Stimulated activated CD8-positive, alpha-beta memory T cell treated with anti-CD3 and anti-CD28 coated beads, Interleukin-15, amount 100 ng/mL, for 1 hour (primary cell): ENCODE data around the gene HGS.

ENCODE experiments used
- DNase-seq: peaks from one replicate; pipeline ENCODE4 v3.0.0-alpha.2; 2020; ENCODE audit warnings: low read depth

Gene HGS

GRCh38 chr17:81686614-81687013, 2.8 kb downstream of the HGS start:
- no peak for DNase-seq

- no peak for DNase-seq
Measured at GRCh38 chr17:81687770-81688541, 4.1 kb downstream of the HGS start.

GRCh38 chr17:81688616-81689015, 4.8 kb downstream of the HGS start:
- DNase-seq: no peak

- no peak for DNase-seq
Measured at GRCh38 chr17:81690066-81690465, 6.3 kb downstream of the HGS start.

- DNase-seq: no peak
Measured at GRCh38 chr17:81690549-81690948, 6.7 kb downstream of the HGS start.

- no peak for DNase-seq
Measured at GRCh38 chr17:81691196-81691595, 7.4 kb downstream of the HGS start.

GRCh38 chr17:81691608-81692007, 7.8 kb downstream of the HGS start:
- no peak for DNase-seq

- DNase-seq: no peak
Measured at GRCh38 chr17:81693509-81694210, 9.8 kb downstream of the HGS start.

GRCh38 chr17:81694810-81695209, 11.0 kb downstream of the HGS start:
- no peak for DNase-seq

GRCh38 chr17:81695211-81695610, 11.4 kb downstream of the HGS start:
- DNase-seq: no peak

GRCh38 chr17:81695801-81696200, 12.0 kb downstream of the HGS start:
- no peak for DNase-seq

- no peak for DNase-seq
Measured at GRCh38 chr17:81696218-81696941, 12.6 kb downstream of the HGS start.

GRCh38 chr17:81697261-81698044, 13.6 kb downstream of the HGS start:
- DNase-seq: no peak

- DNase-seq: no peak
Measured at GRCh38 chr17:81700353-81701287, 16.8 kb downstream of the HGS start.

GRCh38 chr17:81701288-81702071, 17.7 kb downstream of the HGS start:
- DNase-seq: no peak

- peak; percentile 80 for DNase-seq
Measured at GRCh38 chr17:81702934-81703746, 19.3 kb downstream of the HGS start, which contains the start of gene MRPL12. MRPL12 (plus strand) TSS chr17:81703367; CDS start chr17:81703502, 135 bp downstream.

- no peak for DNase-seq
Measured at GRCh38 chr17:81703747-81704654, 20.2 kb downstream of the HGS start.
